GM19351 (cell line): Measurements from ENCODE around the gene CDHR2.
"Not testable (repeated sequence)": the region's sequence is repeated elsewhere in the genome, so short reads cannot be mapped to it uniquely, and the experiment has no call there.

Source experiments
- ATAC-seq: cut with Tn5 transposase; IDR thresholded peaks from one replicate; pipeline ENCODE4 v1.9.1; 2021; ENCODE audit warnings: mild to moderate bottlenecking, moderate library complexity; ENCODE audit not compliant: unreplicated experiment

The CDHR2 gene

DNA sequence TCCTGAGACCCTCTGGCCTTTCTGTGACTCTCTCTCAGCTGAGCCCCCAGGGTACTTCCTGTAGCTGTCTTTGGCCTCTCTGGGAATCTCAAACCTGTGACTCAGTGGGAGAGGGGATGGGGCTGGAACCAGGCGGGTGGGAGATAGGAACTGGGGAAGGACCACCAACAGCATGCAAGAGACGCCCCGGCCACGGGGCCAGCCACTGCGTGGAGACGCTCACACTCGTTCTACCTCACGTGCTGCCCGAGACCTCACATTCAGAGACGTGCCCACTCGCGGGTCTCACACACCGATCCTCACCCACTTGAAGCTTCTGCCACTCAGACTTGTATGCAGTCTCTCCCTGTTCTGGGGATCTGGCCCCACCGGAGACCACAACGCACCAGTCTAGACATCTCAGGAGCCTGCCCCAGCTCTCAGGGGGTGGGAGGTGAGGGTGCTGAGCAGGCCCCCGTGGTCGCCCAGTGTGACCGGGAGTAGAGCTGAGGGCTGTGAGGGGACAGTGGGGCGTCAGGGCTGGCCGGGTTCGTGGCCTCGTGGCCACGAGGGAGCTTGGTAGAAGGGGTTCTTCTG, 47.0 kb downstream of the CDHR2 start:
- no peak for ATAC-seq

DNA sequence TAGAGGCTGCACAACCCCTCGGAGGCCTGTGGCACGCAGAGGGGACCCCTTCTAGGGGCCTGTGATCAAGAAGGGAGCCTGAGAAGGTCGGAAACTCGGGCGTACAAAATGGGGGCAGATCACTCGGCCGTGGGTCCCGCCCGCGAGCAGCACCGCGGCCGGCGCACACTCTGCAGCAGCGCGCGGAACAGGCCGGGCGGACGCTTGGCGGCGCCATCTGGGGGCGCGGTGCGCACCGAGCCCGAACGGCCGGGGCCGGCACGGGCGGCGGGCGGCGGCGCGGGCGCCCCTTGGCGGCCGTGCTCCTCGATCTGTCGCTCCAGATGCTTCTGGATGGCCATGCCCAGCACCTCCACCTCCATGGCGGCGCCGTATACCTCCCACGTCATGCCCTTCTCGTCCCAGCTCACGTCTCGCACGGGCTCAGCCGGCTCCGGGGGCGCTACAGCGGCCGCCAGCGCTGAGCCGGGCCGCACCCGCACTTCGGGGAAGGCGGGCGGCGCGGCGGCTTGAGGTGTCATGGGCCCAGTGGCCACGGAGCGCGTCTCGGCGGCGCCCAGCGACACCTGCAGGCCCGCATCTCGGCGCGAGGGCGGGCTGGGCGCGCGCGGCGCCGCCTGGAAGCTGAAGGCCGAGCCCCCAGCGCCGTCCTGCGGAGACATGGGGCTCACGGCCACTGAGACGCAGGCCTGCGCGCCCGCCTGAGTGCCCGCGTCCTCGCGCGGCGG, 47.7 kb downstream of the CDHR2 start:
- ATAC-seq, result peak; percentile 71

DNA sequence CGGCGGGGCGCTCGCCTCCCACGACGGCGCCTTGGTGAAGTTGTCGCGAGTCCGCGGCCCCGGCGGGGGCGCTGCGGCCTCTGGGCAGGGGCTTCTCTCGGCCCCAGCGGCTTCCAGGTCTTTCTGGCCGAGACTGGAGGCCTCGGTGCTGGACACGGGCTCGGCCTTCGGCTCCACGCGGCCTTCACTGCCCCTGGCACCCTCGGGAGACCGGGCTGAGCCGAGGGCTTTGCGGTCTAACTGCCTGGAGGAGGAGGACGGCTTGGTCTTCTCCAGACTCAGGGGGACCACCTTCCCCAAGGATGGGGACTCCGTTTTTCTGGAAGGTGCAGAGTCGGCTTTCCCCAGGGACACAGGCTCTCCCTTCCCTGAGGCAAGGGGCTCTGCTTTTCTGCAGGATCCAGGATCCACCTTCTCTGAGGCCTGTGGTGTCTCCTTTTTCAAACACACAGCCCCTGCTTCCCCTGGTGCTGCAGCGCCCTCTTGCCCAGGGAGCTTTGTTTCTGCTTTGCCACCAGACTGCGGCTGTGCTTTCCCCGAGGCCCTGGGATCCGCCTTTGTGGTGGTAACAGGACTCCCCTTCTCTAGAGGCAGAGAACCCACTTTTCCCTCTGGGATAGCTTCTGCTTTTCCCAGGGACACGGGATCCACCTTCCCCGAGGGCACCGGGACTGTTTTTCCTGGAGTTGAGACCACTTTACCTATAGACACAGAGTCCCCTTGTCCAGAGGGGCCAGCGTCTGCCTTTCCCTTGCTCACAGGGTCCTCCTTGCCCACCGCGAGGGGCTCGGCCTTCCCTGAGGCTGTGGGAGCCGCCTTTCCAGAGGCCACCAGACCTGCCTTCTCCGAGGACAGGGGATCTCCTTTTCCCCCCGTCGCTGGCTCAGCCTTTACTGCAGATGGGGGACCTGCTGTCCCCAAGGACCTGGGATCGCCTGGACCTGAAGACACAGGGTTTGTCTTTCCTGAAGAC, 48.6 kb downstream of the CDHR2 start:
- no peak for ATAC-seq

DNA sequence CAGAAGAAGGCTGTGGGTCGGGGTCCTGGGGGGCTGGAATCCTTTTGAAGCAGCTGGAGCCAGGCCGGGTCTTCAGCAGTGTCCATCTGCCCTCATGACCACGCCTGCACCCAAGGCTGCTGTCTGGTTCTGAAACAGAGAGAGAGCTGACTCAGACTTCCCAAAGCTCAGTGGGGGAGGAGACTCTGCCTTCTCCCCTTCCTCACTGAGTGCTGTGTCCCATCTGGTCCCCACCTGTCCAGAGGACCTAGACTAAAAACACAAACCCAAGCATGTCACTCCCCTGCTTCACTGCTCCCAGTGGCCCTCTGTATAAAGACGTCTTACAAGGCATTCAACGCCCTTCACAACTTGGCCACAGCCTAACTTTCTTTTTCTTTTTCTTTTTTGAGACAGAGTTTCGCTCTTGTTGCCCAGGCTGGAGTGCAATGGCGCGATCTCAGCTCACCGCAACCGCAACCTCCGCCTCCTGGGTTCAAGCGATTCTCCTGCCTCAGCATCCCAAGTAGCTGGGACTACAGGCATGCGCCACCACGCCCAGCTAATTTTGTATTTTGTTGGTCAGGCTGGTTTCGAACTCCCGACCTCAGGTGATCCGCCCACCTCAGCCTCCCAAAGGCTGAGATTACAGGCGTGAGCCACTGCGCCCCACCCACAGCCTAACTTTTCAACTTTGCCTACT, 50.7 kb downstream of the CDHR2 start:
- not testable (repeated sequence) for ATAC-seq

DNA sequence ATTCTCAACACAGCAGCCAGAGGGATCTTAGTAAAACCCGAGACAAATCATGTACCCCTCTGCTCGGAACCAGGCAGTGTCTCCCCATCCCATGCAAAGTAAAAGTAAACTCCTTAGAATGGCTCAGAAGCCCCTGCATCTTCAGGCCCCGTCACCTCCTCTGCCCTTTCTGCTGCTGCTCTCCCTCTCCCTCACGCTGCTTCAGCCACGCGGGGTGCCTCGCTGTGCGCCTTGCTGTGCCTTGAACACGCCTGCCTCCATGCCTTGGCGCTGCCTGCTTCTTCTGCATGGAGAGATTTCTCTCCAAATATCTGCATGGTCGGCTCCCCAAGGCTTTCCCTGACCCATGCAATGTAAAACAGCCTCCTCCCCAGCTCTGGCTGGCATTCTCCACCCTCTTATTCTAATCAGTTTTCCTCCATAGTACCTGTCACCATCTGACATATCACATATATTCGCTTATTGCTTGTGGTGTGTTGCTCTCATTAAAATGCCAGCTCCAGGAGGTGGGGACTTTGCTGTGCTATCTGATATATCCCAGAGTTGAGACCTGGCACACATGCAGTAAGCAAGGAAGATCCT, 52.9 kb downstream of the CDHR2 start:
- no peak for ATAC-seq

DNA sequence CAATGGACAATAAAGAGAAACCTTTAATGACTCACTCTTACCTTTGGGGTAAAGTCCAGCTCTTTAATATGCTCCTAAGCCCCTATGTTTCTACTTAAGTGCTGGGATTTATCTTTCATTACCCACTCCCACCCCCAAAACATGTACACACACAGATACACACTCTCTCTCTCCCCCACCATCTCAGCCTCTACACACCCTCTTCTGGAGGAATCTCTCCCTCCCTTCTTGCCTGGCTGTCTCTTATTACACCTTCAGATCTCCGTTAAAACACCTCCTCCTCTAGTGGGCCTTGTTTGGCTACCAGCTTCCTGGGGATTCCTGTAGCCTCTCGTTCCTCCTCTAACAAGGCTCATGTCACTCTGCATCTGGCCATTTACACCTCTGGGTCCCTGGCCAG, 53.9 kb downstream of the CDHR2 start:
- ATAC-seq, result no peak

DNA sequence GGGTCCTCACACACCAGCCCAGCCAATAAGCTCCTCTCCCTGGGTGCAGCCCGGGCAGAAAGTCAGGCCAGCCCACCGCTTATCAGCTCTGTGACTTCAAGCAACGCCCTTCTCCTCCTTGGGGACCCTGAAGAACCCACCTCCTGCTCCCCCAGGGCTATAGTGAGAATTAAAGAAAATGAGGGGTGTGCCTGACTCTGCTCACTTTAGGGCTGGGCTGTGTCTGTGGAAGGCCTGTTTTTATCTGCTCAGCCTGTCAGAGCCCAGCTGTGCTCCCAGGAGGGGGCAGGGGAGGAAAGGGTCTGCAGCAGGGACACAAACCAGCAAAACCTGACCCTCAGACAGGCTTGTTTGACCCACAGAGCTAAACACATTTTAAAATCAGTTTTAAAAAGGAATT, 56.9 kb downstream of the CDHR2 start:
- ATAC-seq, result no peak

DNA sequence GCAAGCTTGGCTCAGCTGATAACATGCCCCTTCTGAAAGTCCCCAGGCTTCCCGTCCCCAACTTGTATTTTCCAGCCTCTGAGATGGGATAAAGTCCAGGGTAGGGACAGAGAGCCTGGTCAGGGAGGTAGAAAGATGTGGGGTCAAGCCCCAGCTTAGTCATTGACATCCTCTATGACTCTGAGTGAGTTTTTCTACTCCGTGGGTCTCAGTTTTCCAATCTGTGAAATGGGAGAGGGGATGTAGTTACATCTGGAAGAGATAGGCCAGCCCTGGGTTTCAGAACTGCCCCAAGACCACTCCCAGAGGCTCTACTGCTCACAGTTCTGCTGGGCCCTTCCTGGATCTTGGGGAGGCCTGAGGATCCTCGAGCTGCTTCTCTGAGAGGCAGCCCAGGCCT, 57.7 kb downstream of the CDHR2 start:
- no peak for ATAC-seq

DNA sequence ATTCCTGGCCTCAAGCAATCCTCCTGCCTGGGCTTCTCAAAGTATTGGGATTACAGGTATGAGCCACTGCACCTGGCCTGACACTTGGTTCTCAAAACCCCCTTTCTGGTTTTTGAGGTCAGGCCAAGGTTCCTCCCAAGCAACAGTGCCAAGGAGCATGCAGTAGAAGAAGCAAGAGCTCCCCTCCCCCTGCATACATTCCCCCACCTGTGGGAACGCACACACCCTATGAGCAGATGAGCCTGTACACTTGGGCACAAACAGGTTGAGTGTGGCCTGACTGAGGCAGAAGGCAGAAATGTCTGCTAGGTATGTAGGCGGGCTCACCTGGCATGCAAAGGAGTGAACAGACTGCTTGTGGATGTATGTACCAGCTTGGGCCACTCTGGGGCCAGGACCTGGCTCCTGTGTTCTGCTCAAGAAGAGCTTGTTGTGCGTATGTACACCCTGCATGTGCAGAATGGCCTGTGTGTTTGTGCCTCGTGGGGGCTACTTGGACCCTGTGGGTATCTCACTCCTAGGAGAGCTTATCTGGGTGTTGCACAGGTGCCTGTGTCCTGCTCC, 59.1 kb downstream of the CDHR2 start:
- ATAC-seq, result no peak

DNA sequence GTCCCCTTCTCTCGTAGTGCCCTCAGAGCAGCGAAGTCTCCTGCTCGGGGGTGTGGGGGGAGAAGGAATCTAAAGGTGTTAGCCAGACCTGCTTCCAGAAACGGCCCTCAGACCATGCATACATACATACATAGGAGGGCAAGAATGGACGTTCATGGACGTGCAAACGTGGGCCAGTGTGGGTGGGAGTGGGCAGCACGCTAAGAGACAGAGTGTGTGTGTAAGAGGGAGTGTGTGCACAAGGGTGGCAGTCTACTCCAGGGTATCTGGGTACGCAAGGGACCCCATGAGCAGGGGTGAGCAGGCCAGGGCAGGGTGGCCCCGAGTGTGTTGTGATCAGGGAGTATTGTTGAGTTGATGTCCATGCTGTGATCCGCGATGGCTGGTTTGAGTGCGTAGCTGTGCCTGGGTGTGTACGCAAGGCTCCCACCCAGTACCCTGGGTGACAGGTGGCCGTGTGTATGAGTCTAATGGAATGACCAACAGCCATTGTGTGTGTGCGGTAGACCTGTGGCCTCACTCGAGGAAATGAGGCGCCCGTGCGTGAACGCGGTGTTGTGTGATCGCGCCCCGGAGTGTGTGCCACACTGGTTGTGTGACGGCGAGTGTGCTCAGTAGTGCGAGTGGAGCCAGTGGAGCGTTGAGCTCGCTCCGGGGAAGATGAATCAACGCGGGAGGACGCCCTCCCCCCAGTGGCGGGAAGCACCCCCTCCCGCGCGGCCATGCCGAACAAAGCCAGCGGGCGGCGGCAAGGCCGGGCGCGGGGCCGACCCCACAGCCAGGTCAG, 60.0 kb downstream of the CDHR2 start:
- no peak for ATAC-seq

DNA sequence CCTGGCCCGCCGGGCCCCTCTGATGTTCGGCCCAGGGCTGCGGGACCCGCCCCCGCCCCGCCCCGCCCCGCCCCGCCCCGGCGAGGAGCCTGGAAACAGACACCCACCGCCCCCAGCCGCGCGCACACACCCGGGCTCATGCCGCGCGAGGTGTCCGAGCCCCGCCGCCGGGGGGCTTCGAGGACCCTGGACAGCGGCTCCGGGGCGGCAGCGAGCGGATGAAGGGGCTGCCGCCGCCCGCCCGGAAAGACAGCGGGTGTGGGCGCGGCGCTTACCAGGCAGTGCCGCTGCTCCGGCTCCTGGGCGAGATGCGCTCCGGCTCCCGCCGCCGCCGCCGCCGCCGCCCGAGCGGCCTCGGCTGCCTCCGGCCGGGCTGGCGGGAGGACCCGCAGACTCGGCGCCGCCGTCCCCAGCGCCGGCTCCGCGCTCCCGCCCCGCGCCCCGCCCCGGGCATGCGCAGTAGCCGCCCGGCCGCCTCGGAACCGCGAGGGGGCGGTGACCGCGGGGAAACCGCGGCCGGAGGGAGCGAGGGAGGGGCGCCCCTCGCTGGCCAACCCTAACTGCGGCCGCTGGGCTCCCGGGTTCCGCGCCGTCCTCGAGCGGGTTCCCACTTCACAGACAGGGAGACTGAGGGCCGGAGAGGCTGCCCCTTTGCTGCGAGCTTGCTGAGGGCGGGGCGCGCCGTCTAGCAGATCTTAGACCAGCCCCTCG, 60.7 kb downstream of the CDHR2 start, which contains the start of gene GPRIN1:
Gene GPRIN1, minus strand, starts transcription at position 433 of the 711 bp plus-strand sequence. CDS start 10,322 bp downstream, outside the sequence.
- ATAC-seq, result peak; percentile 73

DNA sequence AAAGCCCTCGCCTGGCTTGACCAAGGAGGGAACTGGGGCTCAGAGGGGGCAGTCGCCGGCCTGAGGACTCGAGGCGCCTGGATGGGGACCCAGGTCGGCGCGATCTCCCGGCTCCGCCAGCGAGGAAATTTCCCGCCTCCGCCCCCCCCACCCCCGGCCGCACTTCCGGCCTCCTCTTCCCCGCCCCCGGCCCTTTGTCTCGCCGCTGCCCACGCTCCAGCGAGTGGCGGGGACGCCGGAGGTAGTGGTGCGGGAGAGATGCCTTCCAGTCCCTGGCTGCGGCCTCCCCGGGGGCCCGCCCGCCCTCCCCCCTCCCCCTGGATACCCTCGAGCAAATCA, 61.3 kb downstream of the CDHR2 start:
- ATAC-seq, result no peak

DNA sequence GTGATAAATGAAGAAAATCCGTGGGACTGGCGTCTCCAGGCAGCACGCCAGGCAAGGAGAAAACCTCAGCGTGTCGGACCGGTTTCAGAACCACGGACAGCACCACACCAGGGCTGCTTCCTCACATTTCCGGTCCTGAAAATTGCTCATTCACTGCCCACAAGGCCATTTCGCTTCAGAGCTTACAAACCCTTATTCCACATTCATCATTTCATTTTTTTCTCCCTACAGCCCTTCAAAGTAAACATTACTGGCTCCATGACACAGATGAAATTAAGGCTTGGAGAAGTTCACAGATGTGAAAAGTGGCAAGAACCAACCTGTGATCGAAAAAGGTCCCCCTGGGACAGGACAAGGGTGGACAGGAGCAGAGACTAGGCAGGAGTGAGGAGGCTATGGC, 62.3 kb downstream of the CDHR2 start:
- no peak for ATAC-seq

DNA sequence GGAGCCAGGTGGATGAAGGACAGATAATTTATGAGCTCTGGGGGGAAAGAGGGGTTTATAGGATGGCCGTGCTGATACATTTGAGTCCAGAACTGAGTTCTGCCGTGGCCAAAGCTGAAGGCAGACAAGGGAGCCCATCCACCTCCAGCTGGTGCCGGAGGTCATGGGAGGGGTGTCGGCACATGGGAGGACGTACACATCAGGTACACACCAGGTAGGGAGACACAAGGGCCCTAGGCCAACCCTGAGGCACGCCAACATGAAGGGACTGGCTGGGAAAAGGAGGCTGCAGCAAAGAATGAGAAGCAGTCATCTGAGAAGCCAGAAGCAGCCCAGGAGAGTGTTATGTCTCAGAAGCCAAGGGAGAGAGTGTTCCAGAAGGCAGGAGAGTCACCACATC, 62.9 kb downstream of the CDHR2 start:
- ATAC-seq, result no peak

DNA sequence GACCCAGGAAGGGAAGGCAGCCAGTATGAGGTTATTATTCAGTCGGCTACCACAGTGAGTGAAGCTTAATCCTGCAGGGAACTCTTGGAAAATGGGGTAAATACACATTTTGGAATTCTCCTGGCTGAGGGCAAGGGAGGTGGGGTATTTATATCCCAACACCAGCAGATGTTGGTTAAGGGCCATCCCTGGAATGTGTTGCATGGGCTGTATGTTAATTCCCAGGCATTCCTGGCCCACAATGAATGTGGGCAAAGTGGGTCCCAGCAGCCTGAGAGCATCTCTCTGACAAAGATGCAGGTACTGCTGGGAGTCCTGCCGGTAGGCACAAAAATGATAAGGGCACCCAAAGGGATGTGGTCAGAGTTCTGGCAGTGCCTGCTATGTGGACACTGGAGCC, 63.7 kb downstream of the CDHR2 start:
- ATAC-seq, result no peak

DNA sequence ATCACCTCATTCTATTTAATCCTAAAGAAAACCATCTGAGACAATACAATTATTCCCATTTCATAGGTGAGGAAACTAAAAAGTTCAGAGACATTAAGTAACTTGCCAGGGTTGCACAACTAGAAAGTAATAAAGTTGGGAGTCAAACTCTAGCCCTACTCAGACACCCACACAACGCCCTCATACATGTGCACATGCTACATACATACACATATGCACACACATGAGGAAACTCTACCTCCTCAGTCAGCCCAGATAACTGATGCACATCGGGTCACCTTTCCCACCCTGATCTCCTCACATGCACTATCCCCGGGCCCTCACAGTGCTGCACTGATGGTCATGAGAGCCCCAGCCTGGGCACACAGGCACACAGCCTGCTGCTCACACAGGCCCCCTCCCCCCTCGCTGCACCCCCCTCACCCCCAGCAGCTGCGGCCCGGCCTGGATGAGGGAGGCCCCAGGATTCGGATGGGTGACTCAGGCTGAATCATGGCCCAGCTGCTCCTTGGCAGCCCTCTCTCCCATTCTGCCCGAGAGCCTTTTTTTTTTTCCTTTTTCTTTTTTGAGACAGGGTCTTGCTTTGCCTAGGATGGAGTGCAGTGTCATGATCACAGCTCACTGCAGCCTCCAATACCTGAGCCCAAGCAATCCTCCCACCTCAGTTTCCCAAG, 65.8 kb downstream of the CDHR2 start:
- no peak for ATAC-seq

DNA sequence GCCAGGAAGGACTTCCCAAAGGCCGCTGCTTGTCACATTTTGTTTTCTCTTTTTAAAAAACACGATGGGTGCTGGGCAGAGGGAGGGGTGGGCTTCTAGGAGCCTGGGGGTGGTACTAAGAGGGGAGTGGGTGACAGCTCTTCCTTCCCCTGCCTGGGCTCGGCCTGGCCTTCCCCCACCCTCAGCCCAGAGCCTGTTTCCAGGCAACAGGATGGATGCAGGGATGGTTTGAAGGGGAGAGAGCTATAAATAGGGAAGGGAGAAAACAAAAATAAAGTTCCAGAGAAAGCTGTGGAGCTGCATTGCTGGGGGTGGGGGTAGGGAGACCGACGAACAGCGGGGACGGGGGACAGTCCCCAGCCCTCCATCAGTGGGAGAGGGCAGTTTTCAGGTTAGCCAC, 67.4 kb downstream of the CDHR2 start:
- ATAC-seq, result no peak

DNA sequence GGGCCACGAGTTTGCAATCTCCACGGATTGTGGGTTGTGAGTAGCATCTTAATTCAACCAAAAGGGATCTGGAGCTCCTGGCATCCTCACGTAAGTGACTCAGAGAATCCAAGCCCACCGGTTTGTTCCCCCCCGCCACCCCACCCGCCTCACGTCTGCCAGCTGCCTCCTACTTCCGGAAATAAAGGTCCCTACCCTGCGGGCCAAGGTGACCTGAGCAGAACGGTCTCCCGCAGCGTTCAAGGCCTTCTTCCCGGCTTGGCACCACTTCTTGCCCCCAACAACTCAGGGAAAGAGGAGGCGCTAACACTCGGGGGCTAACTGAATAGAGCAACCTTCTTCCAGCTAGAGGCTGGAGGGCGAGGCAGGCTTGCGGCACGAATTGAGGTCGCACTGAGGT, 69.6 kb downstream of the CDHR2 start:
- no peak for ATAC-seq

DNA sequence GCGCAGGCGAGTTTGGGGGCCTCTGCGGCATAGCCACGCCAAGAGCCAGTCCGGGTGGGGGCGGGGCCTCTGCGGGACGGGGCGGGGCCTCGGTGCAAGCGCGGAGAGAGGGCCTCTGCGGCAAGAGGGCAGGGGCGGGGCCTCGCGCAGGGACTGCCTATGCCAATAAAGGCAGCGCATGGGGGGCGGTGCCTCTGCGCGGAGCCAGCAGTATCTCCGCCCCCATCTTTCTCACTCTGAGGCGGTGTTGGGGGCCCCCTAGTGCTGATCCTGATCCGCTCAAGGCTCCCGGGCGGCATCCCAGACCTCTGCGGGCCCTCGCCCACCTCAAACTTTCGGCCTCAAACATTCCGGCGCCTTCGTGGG, 70.0 kb downstream of the CDHR2 start:
- ATAC-seq, result peak; percentile 86
